GM23248 (cell line): ENCODE data around the gene GNLY. TPM values are rescaled to one million over a fixed set of nuclear protein-coding genes. Genes with fewer than 3 reads are reported as not detected.
"Not testable (repeated sequence)": the region's sequence is repeated elsewhere in the genome, so short reads cannot be mapped to it uniquely, and the experiment has no call there.

Source experiments
- DNase-seq: peaks from one replicate; pipeline ENCODE4 v3.0.0-alpha.2; 2015
- H2AFZ ChIP-seq: fragments of 200-600 bp; sonication (generic); 2 replicates; pipeline ENCODE4 v1.6.1; 2016; ENCODE audit warnings: antibody characterized with exemption
- H3F3A ChIP-seq: fragments of 200-600 bp; sonication (generic); 2 replicates; pipeline ENCODE4 v1.6.1; 2016; ENCODE audit warnings: mild to moderate bottlenecking, antibody characterized with exemption, mixed run types; ENCODE audit not compliant: insufficient read depth
- H3K27ac ChIP-seq: fragments of 200-600 bp; sonication (generic); 2 replicates; pipeline ENCODE4 v1.5.1; 2016; ENCODE audit warnings: mild to moderate bottlenecking
- H3K27me3 ChIP-seq: fragments of 200-600 bp; sonication (generic); replicated peaks from 2 replicates; pipeline ENCODE4 v1.6.1; 2016; ENCODE audit warnings: mild to moderate bottlenecking; ENCODE audit not compliant: insufficient read depth
- H3K36me3 ChIP-seq: fragments of 200-600 bp; sonication (generic); 2 replicates; pipeline ENCODE4 v1.6.1; 2016; ENCODE audit warnings: low read depth, mild to moderate bottlenecking
- H3K4me1 ChIP-seq: fragments of 200-600 bp; sonication (generic); 2 replicates; pipeline ENCODE4 v1.6.1; 2016; ENCODE audit warnings: mild to moderate bottlenecking; ENCODE audit not compliant: insufficient read depth
- H3K4me2 ChIP-seq: fragments of 200-600 bp; sonication (generic); one replicate; pipeline ENCODE4 v1.6.1; 2016; ENCODE audit warnings: mild to moderate bottlenecking; ENCODE audit not compliant: unreplicated experiment
- H3K4me3 ChIP-seq: fragments of 200-600 bp; sonication (generic); 2 replicates; pipeline ENCODE4 v1.5.1; 2016; ENCODE audit warnings: mild to moderate bottlenecking
- H3K79me2 ChIP-seq: fragments of 200-600 bp; sonication (generic); 2 replicates; pipeline ENCODE4 v1.6.1; 2016; ENCODE audit warnings: mild to moderate bottlenecking; ENCODE audit not compliant: insufficient read depth
- H3K9ac ChIP-seq: fragments of 200-600 bp; sonication (generic); 2 replicates; pipeline ENCODE4 v1.6.1; 2016; ENCODE audit warnings: mild to moderate bottlenecking
- H3K9me2 ChIP-seq: fragments of 200-600 bp; sonication (generic); 2 replicates; pipeline ENCODE4 v1.6.1; 2016; ENCODE audit warnings: mixed run types, mild to moderate bottlenecking, moderate library complexity; ENCODE audit not compliant: insufficient read depth
- H3K9me3 ChIP-seq: fragments of 200-600 bp; sonication (generic); one replicate; pipeline ENCODE4 v1.6.1; 2017; ENCODE audit warnings: low read depth
- H4K20me1 ChIP-seq: fragments of 200-600 bp; sonication (generic); 2 replicates; pipeline ENCODE4 v1.6.0; 2016; ENCODE audit not compliant: insufficient read depth
- EZH2 ChIP-seq: fragments of 200-600 bp; sonication (generic); IDR thresholded peaks from 2 replicates; pipeline ENCODE4 v1.6.1; 2018; ENCODE audit warnings: antibody characterized with exemption, mild to moderate bottlenecking; ENCODE audit not compliant: insufficient read depth, poor library complexity, severe bottlenecking
- EZH2phosphoT487 ChIP-seq: fragments of 200-600 bp; sonication (generic); IDR thresholded peaks from 2 replicates; pipeline ENCODE4 v1.6.1; 2018; ENCODE audit warnings: antibody characterized with exemption, moderate library complexity, mild to moderate bottlenecking, low read depth; ENCODE audit not compliant: insufficient read depth
- WGBS, 2 experiments: methylation state at CpG; one replicate each; pipeline ENCODE4 v1.1.6; 2015 to 2017; ENCODE audit warnings: low lambda C conversion rate in 2 of 2, low coverage in 1 of 2; ENCODE audit errors: missing lambda C conversion rate in 2 of 2; 5-methylcytosine and 5-hydroxymethylcytosine counted together
- in situ Hi-C: fragments of 300-500 bp; cut with MboI; formaldehyde crosslinking; loops from 2 replicates; pipeline ENCODE4 v1.15.0; 2020
- polyA plus RNA-seq: library from polyadenylated mRNA; unstranded; fragments of >200 nt; fragmentation: Nextera tagmentation; extraction: Ambion mirVana; gene quantifications from 2 replicates; pipeline ENCODE4 v1.2.1, GENCODE V29; 2016
- total RNA-seq: library from RNA; depleted of rRNA; stranded (reverse); fragments of >200 nt; shearing (Covaris generic); gene quantifications from 2 replicates; pipeline ENCODE4 v1.2.3, GENCODE V29; 2014

GNLY gene
- total and polyA plus RNA-seq, 2 experiments from 2014 or later, result not detected

GRCh38 chr2:85669549-85669948, 24.6 kb upstream of the GNLY start:
- Histone ChIP-seq H3K4me1 (peaks cover 12% of the 10 kb centered on the region), H3K9me3 (no peaks in the 10 kb centered on the region), H3F3A (no peaks in the 10 kb centered on the region), H2AFZ (no peak overlapping the region), H3K9me2 (no peaks in the 10 kb centered on the region), H3K79me2 (no peaks in the 10 kb centered on the region), H3K9ac (no peak overlapping the region), H4K20me1 (no peaks in the 10 kb centered on the region), H3K4me3 (no peak overlapping the region), H3K27me3 (no peaks in the 10 kb centered on the region), H3K27ac (no peak overlapping the region), H3K4me2 (no peak overlapping the region), H3K36me3 (no peaks in the 10 kb centered on the region)
- WGBS, 2 experiments, result 87 to 89% methylated on average over 5 of the region's 5 CpGs
- DNase-seq, result no peak
- TF ChIP-seq EZH2phosphoT487 (no peak), EZH2 (no peak)
- in situ Hi-C loops, result no loop called here

DNA sequence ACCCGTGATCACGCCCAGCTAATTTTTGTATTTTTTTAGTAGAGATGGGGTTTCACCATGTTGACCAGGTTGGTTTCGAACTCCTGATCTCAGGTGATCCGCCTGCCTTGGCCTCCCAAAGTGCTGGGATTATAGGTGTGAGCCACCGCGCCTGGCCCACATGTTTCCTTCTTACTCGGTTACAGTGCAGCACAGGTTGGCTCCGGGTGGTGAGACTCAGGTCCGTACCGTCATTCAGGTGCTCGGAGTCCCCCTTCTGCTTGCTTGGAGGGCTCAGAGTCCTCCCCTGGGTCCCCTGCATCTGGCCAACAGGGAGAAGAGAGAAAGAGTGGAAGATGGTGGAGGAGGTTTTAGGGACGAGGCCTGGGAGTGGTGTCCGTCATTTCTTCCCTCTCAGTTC, 23.7 kb upstream of the GNLY start:
- H3K9ac ChIP-seq, H4K20me1 ChIP-seq, H3K27ac ChIP-seq, H3K4me3 ChIP-seq, H3K27me3 ChIP-seq, H3F3A ChIP-seq, DNase-seq, H3K9me3 ChIP-seq, H3K36me3 ChIP-seq, H3K79me2 ChIP-seq, H3K4me2 ChIP-seq, H3K9me2 ChIP-seq, in situ Hi-C loops, H2AFZ ChIP-seq: not testable (repeated sequence)
- 82 to 88% methylated on average over 13 of the region's 13 CpGs for WGBS, 2 experiments
- peaks cover 12% of the 10 kb centered on the region for H3K4me1 ChIP-seq

DNA sequence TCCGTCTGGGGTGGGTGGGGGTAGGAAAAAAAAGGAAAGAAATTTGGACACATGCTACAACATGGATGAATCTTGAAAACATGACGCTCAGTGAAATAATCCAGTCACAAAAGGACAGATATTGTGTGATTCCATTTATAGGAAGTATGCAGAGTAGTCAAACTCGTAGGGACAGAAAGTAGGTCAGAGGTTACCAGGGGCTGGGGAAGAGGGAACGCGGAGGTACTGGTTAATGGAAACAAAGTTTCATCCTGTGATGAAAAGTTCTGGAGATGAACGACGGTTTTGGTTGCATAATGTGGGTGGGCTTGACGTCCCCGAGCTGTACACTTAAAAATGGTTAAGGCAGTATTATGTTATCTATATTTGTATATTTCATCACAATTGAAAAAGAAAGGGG, 21.7 kb upstream of the GNLY start:
- no peaks in the 10 kb centered on the region for H3F3A ChIP-seq
- no peak overlapping the region for H3K27ac ChIP-seq
- peaks cover 12% of the 10 kb centered on the region for H3K4me1 ChIP-seq
- H3K79me2 ChIP-seq, result no peaks in the 10 kb centered on the region
- DNase-seq, result no peak
- H3K27me3 ChIP-seq, result no peaks in the 10 kb centered on the region
- no peaks in the 10 kb centered on the region for H3K36me3 ChIP-seq
- no peak overlapping the region for H3K9ac ChIP-seq
- no peak overlapping the region for H3K4me3 ChIP-seq
- H3K4me2 ChIP-seq, result no peak overlapping the region
- 78 to 82% methylated on average over 9 of the region's 9 CpGs for WGBS, 2 experiments
- no peak overlapping the region for H2AFZ ChIP-seq
- no peaks in the 10 kb centered on the region for H4K20me1 ChIP-seq
- H3K9me2 ChIP-seq, result no peaks in the 10 kb centered on the region
- in situ Hi-C loops, result no loop called here
- H3K9me3 ChIP-seq, result no peaks in the 10 kb centered on the region
- no peak for TF ChIP-seq EZH2phosphoT487
- TF ChIP-seq EZH2, result no peak

- TF ChIP-seq EZH2, result no peak
- TF ChIP-seq EZH2phosphoT487, result no peak
- Histone ChIP-seq H3K9me3 (no peaks in the 10 kb centered on the region), H3F3A (no peaks in the 10 kb centered on the region)
Measured at GRCh38 chr2:85673716-85674375, 20.3 kb upstream of the GNLY start.

DNA sequence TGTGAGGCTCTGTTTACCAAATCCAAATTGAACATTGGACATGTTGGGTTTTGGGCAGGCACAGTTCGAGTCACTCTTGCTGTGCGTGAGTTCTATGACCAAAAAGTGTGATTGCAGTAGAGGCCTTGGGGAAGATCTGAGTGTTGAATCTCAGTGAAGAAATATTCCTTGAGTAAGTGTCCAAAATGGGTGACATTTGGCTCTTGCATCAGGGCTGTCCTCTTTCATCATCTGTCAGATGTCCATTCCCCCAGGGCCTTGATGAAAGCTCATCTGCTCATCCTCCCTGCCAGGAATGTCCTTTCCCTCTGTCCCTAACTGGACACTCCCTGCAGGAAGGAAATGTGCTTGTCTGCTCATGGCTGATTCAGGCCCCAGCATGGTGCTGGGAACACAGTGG, 19.7 kb upstream of the GNLY start:
- H2AFZ ChIP-seq, result no peak overlapping the region
- no peaks in the 10 kb centered on the region for H3K9me3 ChIP-seq
- 63 to 69% methylated on average over 2 of the region's 2 CpGs for WGBS, 2 experiments
- TF ChIP-seq EZH2, result no peak
- TF ChIP-seq EZH2phosphoT487, result no peak
- peak; percentile 41 for DNase-seq
- H3K27me3 ChIP-seq, result no peaks in the 10 kb centered on the region
- in situ Hi-C loops, result no loop called here
- H3K9ac ChIP-seq, result no peak overlapping the region
- H3K4me2 ChIP-seq, result no peak overlapping the region
- H3F3A ChIP-seq, result no peaks in the 10 kb centered on the region
- no peak overlapping the region for H3K27ac ChIP-seq
- no peaks in the 10 kb centered on the region for H3K9me2 ChIP-seq
- H3K36me3 ChIP-seq, result no peaks in the 10 kb centered on the region
- H3K4me3 ChIP-seq, result no peak overlapping the region
- no peaks in the 10 kb centered on the region for H4K20me1 ChIP-seq
- H3K79me2 ChIP-seq, result no peaks in the 10 kb centered on the region
- H3K4me1 ChIP-seq, result no peaks in the 10 kb centered on the region

More at GRCh38 chr2:85673716-85674375, 20.3 kb upstream of the GNLY start:
- Histone ChIP-seq H3K27ac (no peak overlapping the region), H3K4me3 (no peak overlapping the region), H3K79me2 (no peaks in the 10 kb centered on the region), H3K9ac (no peak overlapping the region), H2AFZ (no peak overlapping the region), H3K9me2 (no peaks in the 10 kb centered on the region), H3K36me3 (no peaks in the 10 kb centered on the region), H3K4me2 (no peak overlapping the region), H3K27me3 (no peaks in the 10 kb centered on the region), H4K20me1 (no peaks in the 10 kb centered on the region), H3K4me1 (peaks cover 2% of the 10 kb centered on the region)
- no peak for DNase-seq
- 58 to 60% methylated on average over 11 of the region's 11 CpGs for WGBS, 2 experiments
- in situ Hi-C loops, result no loop called here
